HepG2 (cell line): Measurements from ENCODE around the gene ITGB1. TPM values are rescaled to one million over a fixed set of nuclear protein-coding genes. Genes with fewer than 3 reads are reported as not detected.
A peak's percentile ranks its signal among the peaks of the same experiment; 100 is the strongest.

Experiments used
- FOXK2 ChIP-seq: fragments of 450-650 bp; IDR thresholded peaks from 2 replicates; pipeline ENCODE4 v1.6.1; 2016
- NCOA2 ChIP-seq: sonication (generic); formaldehyde crosslinking; IDR thresholded peaks from 2 replicates; pipeline ENCODE4 v1.8.0; 2022; ENCODE audit warnings: inconsistent platforms
- ZNF30 ChIP-seq: sonication (generic); formaldehyde crosslinking; IDR thresholded peaks from 2 replicates; pipeline ENCODE4 v1.5.0; 2020; ENCODE audit warnings: mild to moderate bottlenecking, missing genetic modification reagents
- ZNF484 ChIP-seq: sonication (generic); formaldehyde crosslinking; IDR thresholded peaks from 2 replicates; pipeline ENCODE4 v1.5.1; 2020; ENCODE audit warnings: mild to moderate bottlenecking, low read depth, missing genetic modification reagents, borderline replicate concordance
- ZNF569 ChIP-seq: sonication (generic); formaldehyde crosslinking; IDR thresholded peaks from 2 replicates; pipeline ENCODE4 v1.5.0; 2020; ENCODE audit warnings: mild to moderate bottlenecking, missing genetic modification reagents, moderate library complexity, borderline replicate concordance
- ZNF704 ChIP-seq: sonication (generic); formaldehyde crosslinking; IDR thresholded peaks from 2 replicates; pipeline ENCODE4 v1.8.1; 2023; ENCODE audit warnings: mild to moderate bottlenecking, inconsistent platforms, moderate library complexity, missing genetic modification reagents, borderline replicate concordance
- polyA plus RNA-seq, 8 experiments: library from polyadenylated mRNA; depleted of rRNA in 3 of 8; stranded (reverse) in 7 of 8; unstranded in 1 of 8; fragments of >200 nt; fragmentation: Illumina TruSeq in 4 of 8; extraction: Trizol in 4 of 8; gene quantifications; 2 replicates each; pipeline versions ENCODE4 v1.2.1 to v1.2.3, GENCODE V29; 2011 to 2016; ENCODE audit warnings: low read depth in 4 of 8, missing spikeins in 1 of 8, mixed read lengths in 1 of 8; ENCODE audit not compliant: insufficient read depth in 1 of 8
- total RNA-seq, 5 experiments: library from RNA; depleted of rRNA; stranded (reverse); fragments of >200 nt; fragmentation: Illumina TruSeq; extraction: Trizol; gene quantifications; 2 replicates each; pipeline ENCODE4 v1.2.3, GENCODE V29; 2016; ENCODE audit warnings: low read depth in 1 of 5
- TF ChIP-seq, protein P1 (sequence below): sonication (generic); formaldehyde crosslinking; IDR thresholded peaks from 2 replicates; pipeline ENCODE4 v1.4.0; 2020; ENCODE audit warnings: mild to moderate bottlenecking, missing genetic modification reagents
- TF ChIP-seq, protein P2 (sequence below): sonication (generic); formaldehyde crosslinking; IDR thresholded peaks from 2 replicates; pipeline ENCODE4 v1.8.0; 2022; ENCODE audit warnings: missing genetic modification reagents, mild to moderate bottlenecking, moderate library complexity, borderline replicate concordance
- TF ChIP-seq, protein P3 (sequence below): sonication (generic); formaldehyde crosslinking; IDR thresholded peaks from 2 replicates; pipeline ENCODE4 v1.4.0; 2020; ENCODE audit warnings: mild to moderate bottlenecking, missing genetic modification reagents, borderline replicate concordance

The ITGB1 gene
- total and polyA plus RNA-seq, 2 of the 13 experiments (the other 11 are each of a cell fraction or from before 2014, with no cell fraction given): 190 to 204 TPM

DNA sequence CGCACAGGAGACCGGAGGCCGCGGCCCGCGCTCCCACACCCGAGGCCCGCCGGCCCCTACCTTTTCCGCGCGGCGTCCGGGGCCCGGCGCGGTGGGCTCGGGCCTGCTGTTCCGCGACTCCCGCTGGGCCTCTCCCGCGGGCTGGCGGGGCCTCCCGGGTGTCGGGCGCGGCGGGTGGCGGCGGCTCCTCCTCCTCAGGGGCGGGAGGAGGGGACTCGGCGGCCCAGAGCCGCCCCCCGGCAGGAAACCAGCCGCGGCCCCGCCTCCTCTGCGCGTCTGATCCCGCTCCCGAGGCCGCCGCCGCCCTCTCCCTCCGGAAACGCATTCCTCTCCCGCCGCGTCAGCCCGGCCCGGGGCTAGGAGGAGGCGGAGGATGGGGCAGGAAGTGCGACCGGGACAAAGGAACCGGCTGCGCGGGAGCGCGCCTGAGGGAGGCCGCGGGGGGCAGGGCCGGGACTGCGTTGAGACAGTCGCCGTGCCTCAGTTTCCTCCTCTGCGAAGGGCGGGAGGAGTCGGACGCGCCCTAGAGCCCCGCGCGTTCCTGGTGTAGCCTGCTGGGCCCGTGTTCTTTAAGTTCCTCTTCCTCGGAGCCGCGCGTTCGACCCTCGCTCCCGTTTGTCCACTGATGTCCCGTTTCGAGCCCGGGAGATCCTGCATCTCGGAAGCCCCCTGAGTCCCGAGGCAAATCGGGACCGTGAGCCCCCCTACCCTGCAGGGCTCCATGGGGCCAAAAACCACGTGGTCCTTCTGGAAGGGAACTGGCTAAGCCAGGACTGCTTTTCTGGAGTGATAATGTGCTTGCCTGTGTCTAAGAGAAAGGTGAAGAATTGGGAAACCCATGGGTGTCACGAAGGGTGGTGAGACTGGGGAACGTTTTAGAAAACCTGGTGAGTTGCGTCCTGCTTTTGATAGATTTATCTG, at the start of gene ITGB1 (continued):
- TF ChIP-seq, protein P1, sequence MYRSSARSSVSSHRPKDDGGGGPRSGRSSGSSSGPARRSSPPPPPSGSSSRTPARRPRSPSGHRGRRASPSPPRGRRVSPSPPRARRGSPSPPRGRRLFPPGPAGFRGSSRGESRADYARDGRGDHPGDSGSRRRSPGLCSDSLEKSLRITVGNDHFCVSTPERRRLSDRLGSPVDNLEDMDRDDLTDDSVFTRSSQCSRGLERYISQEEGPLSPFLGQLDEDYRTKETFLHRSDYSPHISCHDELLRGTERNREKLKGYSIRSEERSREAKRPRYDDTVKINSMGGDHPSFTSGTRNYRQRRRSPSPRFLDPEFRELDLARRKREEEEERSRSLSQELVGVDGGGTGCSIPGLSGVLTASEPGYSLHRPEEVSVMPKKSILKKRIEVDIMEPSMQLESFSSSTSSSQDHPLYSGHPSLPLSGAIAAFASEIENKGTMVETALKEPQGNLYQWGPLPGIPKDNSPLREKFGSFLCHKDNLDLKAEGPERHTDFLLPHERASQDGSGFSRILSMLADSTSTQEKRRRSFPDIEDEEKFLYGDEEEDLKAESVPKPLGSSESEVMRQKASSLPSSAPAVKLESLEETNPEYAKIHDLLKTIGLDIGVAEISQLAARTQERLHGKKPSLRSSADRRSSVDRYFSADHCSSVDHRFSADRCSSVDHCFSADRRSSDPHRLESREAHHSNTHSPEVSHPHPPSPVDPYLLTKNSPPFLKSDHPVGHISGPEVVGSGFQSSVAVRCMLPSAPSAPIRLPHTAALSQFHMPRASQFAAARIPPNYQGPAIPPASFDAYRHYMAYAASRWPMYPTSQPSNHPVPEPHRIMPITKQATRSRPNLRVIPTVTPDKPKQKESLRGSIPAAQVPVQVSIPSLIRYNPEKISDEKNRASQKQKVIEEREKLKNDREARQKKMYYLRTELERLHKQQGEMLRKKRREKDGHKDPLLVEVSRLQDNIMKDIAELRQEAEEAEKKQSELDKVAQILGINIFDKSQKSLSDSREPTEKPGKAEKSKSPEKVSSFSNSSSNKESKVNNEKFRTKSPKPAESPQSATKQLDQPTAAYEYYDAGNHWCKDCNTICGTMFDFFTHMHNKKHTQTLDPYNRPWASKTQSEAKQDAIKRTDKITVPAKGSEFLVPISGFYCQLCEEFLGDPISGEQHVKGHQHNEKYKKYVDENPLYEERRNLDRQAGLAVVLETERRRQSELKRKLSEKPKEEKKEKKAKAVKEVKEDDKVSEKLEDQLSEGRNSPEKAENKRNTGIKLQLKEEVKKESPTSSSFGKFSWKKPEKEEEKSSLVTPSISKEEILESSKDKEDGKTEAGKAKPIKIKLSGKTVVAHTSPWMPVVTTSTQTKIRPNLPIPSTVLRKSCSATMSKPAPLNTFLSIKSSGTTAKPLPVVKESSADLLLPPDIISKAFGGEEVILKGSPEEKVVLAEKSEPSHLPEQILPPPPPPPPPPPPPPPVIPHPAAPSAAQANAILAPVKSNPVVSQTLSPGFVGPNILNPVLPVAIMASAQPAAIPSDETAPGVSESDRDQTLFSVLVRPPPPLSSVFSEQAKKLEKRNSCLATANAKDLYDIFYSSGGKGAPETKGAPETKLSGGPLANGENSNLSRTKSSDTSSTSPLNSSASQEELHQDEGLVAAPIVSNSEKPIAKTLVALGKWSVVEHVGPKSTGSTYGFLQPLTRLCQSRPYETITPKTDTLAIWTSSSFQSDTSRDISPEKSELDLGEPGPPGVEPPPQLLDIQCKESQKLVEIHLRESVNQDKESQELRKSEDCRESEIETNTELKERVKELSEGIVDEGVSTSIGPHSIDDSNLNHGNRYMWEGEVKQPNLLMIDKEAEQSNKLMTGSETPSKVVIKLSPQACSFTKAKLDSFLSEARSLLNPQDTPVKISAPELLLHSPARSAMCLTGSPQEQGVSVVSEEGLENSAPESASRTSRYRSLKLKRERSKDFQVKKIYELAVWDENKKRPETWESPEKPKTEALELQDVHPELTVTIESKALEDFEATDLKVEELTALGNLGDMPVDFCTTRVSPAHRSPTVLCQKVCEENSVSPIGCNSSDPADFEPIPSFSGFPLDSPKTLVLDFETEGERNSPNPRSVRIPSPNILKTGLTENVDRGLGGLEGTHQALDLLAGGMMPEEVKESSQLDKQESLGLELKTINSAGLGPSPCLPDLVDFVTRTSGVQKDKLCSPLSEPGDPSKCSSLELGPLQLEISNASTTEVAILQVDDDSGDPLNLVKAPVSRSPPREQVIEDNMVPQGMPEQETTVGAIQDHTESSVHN (CRISPR knock-in tag): no peak
- TF ChIP-seq ZNF569 (CRISPR knock-in tag) (no peak), FOXK2 (no peak), ZNF704 (peak; percentile 59; the same call in 1 of the 2 replicates), NCOA2 (CRISPR knock-in tag) (peak; percentile 65), ZNF30 (CRISPR knock-in tag) (no peak), ZNF484 (CRISPR knock-in tag) (no peak)
- TF ChIP-seq, protein P2, sequence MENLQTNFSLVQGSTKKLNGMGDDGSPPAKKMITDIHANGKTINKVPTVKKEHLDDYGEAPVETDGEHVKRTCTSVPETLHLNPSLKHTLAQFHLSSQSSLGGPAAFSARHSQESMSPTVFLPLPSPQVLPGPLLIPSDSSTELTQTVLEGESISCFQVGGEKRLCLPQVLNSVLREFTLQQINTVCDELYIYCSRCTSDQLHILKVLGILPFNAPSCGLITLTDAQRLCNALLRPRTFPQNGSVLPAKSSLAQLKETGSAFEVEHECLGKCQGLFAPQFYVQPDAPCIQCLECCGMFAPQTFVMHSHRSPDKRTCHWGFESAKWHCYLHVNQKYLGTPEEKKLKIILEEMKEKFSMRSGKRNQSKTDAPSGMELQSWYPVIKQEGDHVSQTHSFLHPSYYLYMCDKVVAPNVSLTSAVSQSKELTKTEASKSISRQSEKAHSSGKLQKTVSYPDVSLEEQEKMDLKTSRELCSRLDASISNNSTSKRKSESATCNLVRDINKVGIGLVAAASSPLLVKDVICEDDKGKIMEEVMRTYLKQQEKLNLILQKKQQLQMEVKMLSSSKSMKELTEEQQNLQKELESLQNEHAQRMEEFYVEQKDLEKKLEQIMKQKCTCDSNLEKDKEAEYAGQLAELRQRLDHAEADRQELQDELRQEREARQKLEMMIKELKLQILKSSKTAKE (CRISPR knock-in tag): peak; percentile 88
- TF ChIP-seq, protein P3, sequence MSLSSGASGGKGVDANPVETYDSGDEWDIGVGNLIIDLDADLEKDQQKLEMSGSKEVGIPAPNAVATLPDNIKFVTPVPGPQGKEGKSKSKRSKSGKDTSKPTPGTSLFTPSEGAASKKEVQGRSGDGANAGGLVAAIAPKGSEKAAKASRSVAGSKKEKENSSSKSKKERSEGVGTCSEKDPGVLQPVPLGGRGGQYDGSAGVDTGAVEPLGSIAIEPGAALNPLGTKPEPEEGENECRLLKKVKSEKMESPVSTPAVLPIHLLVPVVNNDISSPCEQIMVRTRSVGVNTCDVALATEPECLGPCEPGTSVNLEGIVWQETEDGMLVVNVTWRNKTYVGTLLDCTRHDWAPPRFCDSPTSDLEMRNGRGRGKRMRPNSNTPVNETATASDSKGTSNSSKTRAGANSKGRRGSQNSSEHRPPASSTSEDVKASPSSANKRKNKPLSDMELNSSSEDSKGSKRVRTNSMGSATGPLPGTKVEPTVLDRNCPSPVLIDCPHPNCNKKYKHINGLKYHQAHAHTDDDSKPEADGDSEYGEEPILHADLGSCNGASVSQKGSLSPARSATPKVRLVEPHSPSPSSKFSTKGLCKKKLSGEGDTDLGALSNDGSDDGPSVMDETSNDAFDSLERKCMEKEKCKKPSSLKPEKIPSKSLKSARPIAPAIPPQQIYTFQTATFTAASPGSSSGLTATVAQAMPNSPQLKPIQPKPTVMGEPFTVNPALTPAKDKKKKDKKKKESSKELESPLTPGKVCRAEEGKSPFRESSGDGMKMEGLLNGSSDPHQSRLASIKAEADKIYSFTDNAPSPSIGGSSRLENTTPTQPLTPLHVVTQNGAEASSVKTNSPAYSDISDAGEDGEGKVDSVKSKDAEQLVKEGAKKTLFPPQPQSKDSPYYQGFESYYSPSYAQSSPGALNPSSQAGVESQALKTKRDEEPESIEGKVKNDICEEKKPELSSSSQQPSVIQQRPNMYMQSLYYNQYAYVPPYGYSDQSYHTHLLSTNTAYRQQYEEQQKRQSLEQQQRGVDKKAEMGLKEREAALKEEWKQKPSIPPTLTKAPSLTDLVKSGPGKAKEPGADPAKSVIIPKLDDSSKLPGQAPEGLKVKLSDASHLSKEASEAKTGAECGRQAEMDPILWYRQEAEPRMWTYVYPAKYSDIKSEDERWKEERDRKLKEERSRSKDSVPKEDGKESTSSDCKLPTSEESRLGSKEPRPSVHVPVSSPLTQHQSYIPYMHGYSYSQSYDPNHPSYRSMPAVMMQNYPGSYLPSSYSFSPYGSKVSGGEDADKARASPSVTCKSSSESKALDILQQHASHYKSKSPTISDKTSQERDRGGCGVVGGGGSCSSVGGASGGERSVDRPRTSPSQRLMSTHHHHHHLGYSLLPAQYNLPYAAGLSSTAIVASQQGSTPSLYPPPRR: peak; percentile 85
